GM18519 (cell line): Measurements from ENCODE around the gene RBPJ.

Experiments
- ATAC-seq: cut with Tn5 transposase; IDR thresholded peaks from one replicate; pipeline ENCODE4 v1.9.1; 2021; ENCODE audit warnings: mild to moderate bottlenecking, moderate library complexity; ENCODE audit not compliant: unreplicated experiment, low FRiP score

RBPJ gene

DNA sequence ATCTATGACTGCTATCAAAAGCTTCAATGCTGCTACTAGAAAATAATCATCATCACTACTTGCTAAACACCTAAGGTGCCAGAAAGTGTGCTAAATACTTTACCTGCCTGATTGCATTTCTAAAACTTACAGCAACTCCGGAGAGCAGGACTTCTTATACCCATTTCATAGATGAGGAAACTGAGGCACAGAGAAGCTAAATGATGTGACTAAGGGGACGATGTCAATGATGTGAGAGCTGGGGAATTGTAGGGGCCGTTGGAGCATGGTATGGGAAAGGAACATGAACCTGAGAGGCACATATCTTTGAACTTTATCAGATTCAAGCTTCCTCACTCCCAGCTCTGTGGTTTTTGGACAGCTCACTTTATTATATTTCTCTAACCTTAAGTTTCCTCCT is 130.8 kb downstream of the RBPJ start:
- ATAC-seq = no peak

DNA sequence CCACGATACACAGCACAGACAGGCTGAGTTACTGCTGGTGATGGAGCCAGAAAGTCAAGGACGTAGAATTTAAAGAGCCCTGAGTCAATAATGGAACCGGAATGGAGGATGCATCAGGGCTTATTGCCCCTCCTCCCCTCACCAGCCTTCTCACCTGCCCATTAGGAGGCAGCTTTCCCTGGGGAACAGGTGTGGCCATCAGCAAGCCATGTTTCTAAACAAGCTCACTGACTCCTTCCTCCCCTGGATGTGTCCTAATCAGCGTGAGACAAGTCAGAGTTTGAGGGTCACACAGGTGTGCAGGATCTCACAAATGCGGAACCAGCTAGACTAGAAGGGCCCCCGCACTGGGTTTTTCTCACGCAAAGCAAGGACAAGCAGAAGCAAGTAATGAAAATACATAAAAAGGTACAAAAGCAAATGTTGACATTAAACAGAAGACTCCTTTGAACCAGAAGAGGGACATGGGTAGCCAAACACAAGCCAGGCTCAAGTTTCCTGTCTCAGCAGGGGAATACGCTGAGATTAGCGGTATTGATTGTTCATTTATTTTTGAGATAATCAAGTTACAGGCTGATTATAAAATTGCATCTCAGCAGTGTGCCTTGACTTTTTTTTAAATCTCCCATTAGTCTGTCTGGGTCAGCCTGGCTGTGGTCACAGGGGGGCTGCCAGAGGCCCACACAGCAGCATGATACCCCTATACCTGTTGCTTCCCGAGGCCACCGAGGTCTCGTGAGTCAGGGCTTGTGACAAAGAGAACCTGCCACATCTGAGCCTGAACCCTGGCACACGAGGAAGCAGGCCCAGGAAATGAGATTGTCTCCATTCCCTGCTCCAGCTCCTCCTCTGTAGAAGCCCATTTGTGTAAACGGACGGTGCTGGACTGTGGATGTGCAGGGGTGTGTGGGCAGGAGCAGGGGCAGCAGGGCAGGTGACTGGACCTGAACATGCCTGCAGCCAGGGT is 132.0 kb downstream of the RBPJ start:
- no peak for ATAC-seq

- ATAC-seq = no peak
These were observed 134.1 kb downstream of the RBPJ start for GRCh38 chr4:26454961-26455360.

DNA sequence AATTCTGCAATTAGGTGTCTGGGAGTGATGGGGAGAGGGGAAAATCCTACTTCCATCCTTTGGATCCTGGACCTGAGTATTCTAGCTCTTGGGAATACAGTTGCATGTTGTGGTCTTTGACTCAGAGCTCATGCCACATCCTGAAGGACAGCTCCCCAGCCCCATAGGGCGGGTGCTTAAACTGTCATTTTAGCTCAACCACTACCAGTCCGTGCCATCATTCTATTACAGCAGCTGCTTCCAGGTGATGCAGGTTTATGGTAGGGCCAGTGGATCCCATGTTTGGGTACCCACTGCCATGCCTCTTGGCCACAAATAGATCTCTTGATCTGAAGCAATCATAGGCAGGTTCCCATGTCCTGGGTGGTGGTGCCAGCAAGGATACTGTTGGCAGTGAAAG is 134.8 kb downstream of the RBPJ start:
- no peak for ATAC-seq

- ATAC-seq = no peak
These were observed 136.6 kb downstream of the RBPJ start for GRCh38 chr4:26457412-26457811.

DNA sequence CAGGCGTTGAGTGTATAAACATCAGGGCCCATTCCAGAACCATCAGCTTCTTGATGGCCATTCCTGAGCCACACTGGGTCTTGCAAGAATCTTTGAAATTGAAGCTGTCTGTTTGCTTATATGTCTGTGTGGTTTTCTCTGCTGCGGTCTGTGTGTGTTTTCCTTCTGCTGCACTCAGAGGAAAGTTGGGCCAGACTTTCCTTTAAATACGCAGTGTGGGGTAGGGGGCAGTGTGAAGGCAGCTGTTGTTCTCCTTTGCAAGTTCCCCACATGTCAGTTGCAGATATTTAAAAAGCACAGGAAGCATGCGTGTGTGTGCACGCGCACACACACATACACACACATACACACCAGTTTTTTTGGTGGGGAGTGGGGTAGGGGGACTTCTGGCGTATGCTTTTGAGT is 137.3 kb downstream of the RBPJ start:
- ATAC-seq = no peak

DNA sequence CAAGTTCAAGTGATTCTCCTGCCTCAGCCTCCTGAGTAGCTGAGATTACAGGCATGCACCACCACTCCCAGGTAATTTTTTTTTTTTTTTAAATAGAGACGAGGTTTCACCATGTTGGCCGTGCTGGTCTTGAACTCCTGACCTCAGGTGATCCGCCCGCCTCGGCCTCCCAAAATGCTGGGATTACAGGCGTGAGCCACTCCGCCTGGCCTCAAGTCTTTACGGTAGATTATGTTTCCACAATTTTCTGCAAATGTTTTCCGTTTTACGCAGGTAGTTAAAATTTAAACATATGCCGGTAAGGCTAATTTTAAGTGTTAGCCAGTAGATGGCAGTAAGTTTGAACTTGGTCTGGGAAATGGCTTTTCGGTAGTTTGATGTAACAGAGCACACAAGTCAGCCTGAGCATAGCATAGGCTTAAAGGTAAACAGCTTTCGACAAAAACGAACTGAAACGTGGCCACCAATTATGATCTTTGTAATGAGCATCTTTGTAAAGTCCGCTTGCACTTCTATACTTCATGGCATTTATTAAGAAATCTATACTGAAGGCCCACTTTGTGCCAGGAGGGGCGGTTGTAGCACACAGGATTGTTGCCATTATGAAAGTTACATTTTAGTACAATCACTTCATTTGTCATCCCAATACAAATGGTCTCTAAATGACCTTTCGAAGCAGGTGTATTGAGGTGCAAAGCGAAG is 138.4 kb downstream of the RBPJ start:
- ATAC-seq = peak; percentile 70

DNA sequence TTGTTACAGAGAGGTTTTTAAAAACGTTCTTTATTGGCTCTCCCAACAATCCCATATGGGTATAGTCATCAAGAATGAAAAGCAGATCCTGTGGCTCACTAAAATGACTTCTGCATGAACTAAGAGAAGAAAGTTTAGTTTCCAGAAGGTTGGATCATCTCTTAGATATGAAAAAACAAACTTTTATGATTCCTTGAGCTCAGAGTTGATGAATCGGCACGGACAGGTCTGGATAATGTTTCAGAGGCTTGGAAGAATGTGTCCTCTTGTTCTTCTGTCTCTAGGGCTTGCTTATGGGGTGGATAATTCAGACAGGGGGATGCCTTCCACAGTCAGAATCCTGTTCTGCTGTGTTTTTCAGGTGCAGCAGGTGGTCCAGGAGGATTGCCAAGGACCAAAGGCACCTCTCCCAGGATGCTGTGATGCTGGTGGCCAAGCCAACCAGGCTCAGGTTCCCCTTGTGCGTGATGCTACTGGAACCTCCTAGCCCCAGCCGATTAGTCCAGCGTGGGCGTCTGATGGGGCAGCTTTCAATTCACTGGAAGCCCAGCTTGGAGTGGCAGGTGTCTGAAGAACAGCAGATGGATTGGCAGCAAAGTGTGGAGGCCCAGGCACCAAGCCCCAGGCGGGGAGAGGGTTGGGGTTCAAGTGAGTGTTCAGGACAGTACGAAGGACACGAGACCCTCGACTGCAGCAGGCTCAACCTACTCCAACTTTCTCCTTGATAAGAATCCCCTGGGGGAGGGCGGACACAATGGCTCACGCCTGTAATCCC is 139.1 kb downstream of the RBPJ start:
- ATAC-seq = no peak

DNA sequence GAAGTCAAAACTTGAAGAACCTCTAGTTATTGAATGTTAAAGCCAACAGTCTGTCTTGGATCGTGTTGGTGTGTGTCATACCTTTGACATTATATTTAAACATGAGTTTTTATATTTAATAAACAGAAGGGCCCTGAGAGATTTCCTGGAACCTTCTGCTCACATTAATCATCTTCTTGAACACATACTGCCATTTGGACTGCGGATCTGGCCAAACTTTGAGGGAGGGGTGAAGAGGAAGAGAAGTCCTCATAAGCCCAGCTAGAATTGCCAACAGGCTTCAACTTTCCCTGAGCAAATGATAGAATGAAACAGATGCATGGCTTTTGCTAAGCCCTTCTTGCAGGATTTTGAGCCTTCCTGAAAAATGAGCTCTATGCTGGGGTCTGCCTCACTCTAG is 142.1 kb downstream of the RBPJ start:
- ATAC-seq = no peak

- no peak for ATAC-seq
These were observed 142.6 kb downstream of the RBPJ start for GRCh38 chr4:26463386-26463785.

GRCh38 chr4:26464420-26465095 is 143.7 kb downstream of the RBPJ start:
- ATAC-seq = no peak

DNA sequence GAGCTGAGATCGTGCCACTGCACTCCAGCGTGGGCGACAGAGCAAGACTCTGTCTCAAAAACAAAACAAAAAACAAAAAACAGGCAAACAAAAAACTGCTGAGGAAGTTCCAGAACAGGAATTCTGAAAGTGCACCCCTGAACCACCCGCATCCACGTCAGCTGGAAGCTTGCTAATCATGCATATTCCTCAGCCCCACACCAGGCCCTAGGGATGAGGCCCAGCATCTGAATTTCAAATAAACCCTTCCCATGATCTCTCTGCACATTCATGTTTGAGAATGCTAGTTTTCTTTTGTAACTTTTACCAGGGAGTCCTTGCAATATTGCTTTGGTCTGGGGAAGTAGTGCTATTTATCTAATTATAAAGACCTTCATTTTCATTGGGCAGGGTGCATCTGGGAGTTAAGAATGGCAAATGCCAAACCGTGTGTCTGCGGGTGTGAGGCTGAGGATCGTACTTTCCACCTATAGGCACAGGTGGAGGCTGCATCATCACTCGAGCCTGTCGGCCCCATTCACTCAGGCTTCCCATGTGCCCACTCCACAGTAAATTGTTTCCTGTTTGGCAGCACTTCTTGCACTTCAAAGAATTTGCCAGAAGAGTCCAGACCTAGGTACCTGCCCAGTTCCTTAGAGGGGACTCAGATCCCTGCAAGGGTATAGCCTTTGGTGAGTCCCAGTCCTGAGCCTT is 145.9 kb downstream of the RBPJ start:
- no peak for ATAC-seq

DNA sequence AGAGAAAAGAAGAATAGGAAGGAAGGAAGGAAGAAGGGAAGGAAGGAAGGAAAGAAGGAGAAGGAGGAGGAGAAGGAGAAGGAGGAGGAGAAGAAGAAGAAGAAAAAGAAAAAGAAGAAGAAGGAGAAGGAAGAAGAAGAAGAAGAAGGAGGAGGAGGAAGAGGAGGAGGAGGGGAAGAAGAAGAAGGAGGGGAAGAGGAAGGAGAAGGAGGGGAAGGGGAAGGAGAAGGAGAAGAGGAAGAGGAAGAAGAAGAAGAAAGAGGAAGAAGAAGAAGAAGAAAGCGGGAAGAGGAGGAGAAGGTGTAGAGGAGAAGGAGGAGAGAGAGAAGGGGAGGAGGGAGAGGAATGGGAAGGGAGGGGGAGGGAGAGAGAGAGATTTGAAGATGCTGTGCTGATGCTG is 146.9 kb downstream of the RBPJ start:
- ATAC-seq = no peak

- ATAC-seq = no peak
These were observed 147.6 kb downstream of the RBPJ start for GRCh38 chr4:26468283-26468949.

- no peak for ATAC-seq
These were observed 148.2 kb downstream of the RBPJ start for GRCh38 chr4:26468977-26469376.

- no peak for ATAC-seq
These were observed 151.1 kb downstream of the RBPJ start for GRCh38 chr4:26471890-26472289.

DNA sequence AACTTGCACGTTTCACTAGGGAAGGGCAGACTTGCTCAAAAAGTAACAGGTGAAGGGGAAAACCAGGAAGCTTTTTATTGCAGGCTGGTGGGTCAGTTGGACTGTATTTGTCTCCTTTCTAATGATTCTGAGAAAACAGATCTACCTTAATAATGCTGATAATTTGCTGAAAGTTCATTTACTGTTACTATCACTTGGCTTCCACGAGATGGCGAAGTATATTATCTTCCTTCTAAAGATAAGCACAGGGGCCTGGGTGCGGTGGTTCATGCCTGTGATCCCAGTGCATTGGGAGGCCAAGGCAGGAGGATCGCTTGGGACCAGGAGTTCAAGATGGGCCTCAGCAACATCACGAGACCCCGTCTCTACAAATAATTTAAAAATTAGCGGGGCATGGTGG is 153.1 kb downstream of the RBPJ start:
- ATAC-seq = no peak

- ATAC-seq = no peak
These were observed 153.7 kb downstream of the RBPJ start for GRCh38 chr4:26474551-26474950.

DNA sequence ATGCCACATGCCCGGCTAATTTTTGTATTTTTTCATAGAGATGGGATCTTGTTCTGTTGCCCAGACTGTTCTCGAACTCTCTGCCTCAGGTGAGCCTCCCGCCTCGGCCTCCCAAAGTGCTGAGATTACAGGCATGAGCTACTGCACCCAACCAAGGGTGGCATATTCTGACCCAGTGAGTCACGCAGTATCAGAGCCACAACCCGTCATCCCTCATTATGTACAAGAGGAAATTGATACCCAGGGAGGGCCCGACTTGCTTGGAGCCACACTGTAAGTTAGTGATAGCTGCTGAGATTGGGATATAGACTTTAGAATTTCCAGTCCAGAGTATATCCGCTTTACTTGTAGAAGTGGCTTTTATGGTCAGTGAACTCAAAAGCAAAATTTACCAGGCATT is 154.9 kb downstream of the RBPJ start:
- ATAC-seq = no peak
